ENCODE data around the gene CHST7. TPM values are rescaled to one million over a fixed set of nuclear protein-coding genes. Genes with fewer than 3 reads are reported as not detected.
A peak's percentile ranks its signal among the peaks of the same experiment; 100 is the strongest.

The CHST7 gene
- total and polyA plus RNA-seq, 12 donors = 1.4 to 24.1 (median 5.3) TPM

- Histone ChIP-seq H3K27ac (no peak overlapping the region), H3K4me3 (no peak overlapping the region), H3K4me1 (replicated peaks in 1 of 2) (peaks cover 5 to 10% of the 10 kb centered on the region in 2 donors), H3K36me3 (replicated peaks in 1 of 2) (no peaks in the 10 kb centered on the region), H3K9me3 (replicated peaks in 1 of 3) (no peaks in the 10 kb centered on the region), H3K27me3 (no peaks in the 10 kb centered on the region)
- no peak for DNase-seq
- TF ChIP-seq CTCF (IDR thresholded peaks at IDR 0.05) (no peak), POLR2A (IDR thresholded peaks at IDR 0.05) (no peak)
- intact Hi-C loops (cut with DNase I) = loop anchor here in 1 of 2 donors (10.0 kb wide), 1 partner anchor 57 kb away; no protein-coding TSS in a partner anchor
- 61 to 75% (median 68%) methylated on average over 7 of the region's 7 CpGs for WGBS, 4 donors
These were observed 3.8 kb downstream of the CHST7 start for GRCh38 chrX:46577221-46578005.

- intact Hi-C loops (cut with DNase I) = loop anchor here in 1 of 2 donors (10.0 kb wide), 1 partner anchor 56 kb away; no protein-coding TSS in a partner anchor
- H3K4me1 ChIP-seq (replicated peaks in 1 of 2) = peaks cover 7 to 21% of the 10 kb centered on the region in 2 donors
- H3K4me3 ChIP-seq = no peak overlapping the region
- H3K27me3 ChIP-seq = no peaks in the 10 kb centered on the region
- no peak overlapping the region for H3K27ac ChIP-seq
- no peak for DNase-seq
- H3K36me3 ChIP-seq (replicated peaks in 1 of 2) = no peaks in the 10 kb centered on the region
- no peak for TF ChIP-seq CTCF (IDR thresholded peaks at IDR 0.05)
- no peak for TF ChIP-seq POLR2A (IDR thresholded peaks at IDR 0.05)
- WGBS, 4 donors = 80 to 92% (median 84%) methylated on average over 1 of the region's 1 CpG
- H3K9me3 ChIP-seq (replicated peaks in 1 of 3) = no peaks in the 10 kb centered on the region
These were observed 5.7 kb downstream of the CHST7 start for GRCh38 chrX:46579250-46579649.

- Histone ChIP-seq H3K4me1 (replicated peaks in 1 of 2) (peaks cover 7 to 21% of the 10 kb centered on the region in 2 donors), H3K36me3 (replicated peaks in 1 of 2) (no peaks in the 10 kb centered on the region), H3K27me3 (no peaks in the 10 kb centered on the region), H3K27ac (no peak overlapping the region), H3K9me3 (replicated peaks in 1 of 3) (no peaks in the 10 kb centered on the region), H3K4me3 (no peak overlapping the region)
- TF ChIP-seq POLR2A (IDR thresholded peaks at IDR 0.05) (no peak), CTCF (IDR thresholded peaks at IDR 0.05) (no peak)
- DNase-seq = no peak
- intact Hi-C loops (cut with DNase I) = no loop called here
- 83 to 100% (median 90%) methylated on average over 3 to 6 of the region's 6 CpGs for WGBS, 4 donors
These were observed 7.0 kb downstream of the CHST7 start for GRCh38 chrX:46580613-46581012.

- TF ChIP-seq POLR2A (IDR thresholded peaks at IDR 0.05) = no peak
- TF ChIP-seq CTCF (IDR thresholded peaks at IDR 0.05) = no peak
- no peak for DNase-seq
- 50 to 65% (median 52%) methylated on average over 3 of the region's 3 CpGs for WGBS, 4 donors
- Histone ChIP-seq H3K36me3 (replicated peaks in 1 of 2) (no peaks in the 10 kb centered on the region), H3K4me1 (replicated peaks in 1 of 2) (peaks cover 7 to 17% of the 10 kb centered on the region in 2 donors), H3K4me3 (no peak overlapping the region), H3K9me3 (replicated peaks in 1 of 3) (no peaks in the 10 kb centered on the region), H3K27me3 (no peaks in the 10 kb centered on the region), H3K27ac (peak overlapping the region in 4 of 5 donors; percentile 48 to 71 (median 64))
- intact Hi-C loops (cut with DNase I) = no loop called here
These were observed 8.8 kb downstream of the CHST7 start for GRCh38 chrX:46582325-46582724.

All from adrenal gland (tissue), 12 donors.